COLO668 (cell line): Measurements from ENCODE around the gene TMC5.
"Not testable (repeated sequence)": the region's sequence is repeated elsewhere in the genome, so short reads cannot be mapped to it uniquely, and the experiment has no call there.

Experiments used
- DNase-seq: peaks from one replicate; lab custom pipeline; 2025; ENCODE audit not compliant: unreplicated experiment; lab: John Stamatoyannopoulos, UW

TMC5 gene

GRCh38 chr16:19417640-19418039 lies at the start of gene TMC5:
TSS of gene TMC5 (plus strand) at chr16:19417883. CDS start at chr16:19440039, 22,156 bp downstream.
- DNase-seq, result peak; percentile 68

DNA sequence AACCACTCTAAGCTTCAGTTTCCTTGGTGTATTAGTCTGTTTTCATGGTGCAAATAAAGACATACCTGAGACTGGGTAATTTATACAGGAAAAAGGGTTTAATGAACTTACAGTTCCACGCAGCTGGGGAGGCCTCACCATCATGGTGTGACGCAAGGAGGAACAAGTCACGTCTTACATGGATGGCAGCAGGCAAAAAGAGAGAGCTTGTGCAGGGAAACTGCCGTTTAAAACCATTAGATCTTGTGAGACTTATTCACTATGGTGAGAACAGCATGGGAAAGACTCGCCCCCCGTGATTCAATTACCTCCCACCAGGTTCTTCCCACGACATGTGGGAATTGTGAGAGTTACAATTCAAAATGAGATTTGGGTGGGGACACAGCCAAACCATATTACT lies 45.1 kb upstream of the TMC5 start:
- DNase-seq, result not testable (repeated sequence)

DNA sequence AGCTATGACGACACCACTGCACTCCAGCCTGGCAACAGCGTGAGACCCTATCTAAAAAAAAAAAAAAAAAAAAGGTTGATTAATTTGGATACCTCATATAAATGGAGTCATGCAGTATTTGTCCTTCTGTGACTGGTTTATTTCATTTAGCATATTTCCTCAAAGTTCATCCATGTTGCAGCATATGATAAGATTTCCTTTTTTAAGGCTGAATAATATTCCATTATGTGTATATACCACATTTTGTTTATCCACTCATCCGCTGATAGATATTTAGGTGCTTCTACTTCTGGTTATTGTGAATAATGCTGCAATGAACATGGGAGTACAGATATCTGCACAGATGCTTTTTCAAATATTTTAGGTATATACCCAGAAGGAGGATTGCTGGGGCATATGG lies 43.3 kb upstream of the TMC5 start:
- no peak for DNase-seq

DNA sequence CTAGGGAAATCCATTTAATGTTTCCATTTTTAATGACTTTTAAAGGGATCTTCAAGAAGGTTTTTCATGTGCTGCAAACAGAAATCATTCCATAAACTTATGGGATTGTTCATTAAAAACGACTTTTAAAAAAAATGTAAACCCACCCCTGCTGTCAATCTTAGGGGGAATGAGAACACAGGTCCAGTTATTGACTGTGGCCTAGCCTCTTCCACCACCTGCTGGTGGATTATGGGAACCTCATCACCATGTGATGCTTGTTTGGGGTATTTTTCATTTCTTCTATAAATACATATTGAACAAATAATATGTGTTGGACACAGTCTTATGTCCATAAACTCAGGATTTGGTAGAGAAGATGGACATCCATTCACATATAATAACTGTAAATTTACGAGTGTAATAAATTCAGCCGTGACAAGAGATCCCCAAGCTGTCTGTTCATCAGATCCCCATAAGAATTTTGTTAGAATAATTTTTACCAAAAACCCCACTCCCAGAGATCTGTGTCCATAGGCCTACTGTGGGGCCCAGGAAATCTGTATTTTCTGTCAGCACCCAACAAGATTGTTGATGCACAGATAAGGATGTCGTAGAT lies 42.0 kb upstream of the TMC5 start:
- peak; percentile 44 for DNase-seq

DNA sequence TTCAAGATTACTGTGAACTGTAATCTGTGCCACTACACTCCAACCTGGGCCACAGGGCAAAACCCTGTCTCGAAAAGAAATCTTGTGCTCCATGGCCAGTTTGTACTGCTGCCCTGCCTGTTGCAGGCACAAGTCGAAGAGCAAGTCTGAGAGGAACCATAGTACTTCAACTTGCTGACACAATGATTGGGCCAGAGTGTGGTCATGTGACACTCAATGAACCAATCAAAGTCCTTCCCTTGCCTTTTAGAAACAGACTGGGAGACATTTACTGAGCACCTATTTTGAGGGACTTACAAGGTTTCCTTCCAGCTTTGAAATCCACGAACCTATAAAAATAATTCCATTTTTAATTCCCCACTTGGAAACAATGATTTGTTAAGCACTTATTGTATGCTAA lies 39.8 kb upstream of the TMC5 start:
- DNase-seq, result no peak

DNA sequence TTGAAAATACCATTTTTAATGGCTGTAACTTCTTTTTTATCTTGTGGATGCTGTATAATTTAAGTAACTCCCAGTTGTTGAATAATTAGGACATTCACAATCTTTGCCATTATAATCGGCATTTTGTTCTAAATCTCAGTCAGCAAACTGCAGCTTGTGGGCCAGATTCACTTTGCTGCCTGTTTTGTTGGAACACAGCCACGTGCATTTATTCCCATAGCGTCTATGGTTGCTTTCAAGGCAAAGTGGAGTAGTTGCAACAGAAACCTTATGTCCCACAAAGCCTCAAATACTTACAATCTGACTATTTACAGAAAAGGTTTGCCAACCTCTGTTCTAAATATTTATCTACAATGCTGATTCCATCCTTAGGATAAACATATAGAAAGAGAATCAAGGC lies 39.2 kb upstream of the TMC5 start:
- no peak for DNase-seq

- no peak for DNase-seq
These were observed 37.8 kb upstream of the TMC5 start for GRCh38 chr16:19379838-19380237.

DNA sequence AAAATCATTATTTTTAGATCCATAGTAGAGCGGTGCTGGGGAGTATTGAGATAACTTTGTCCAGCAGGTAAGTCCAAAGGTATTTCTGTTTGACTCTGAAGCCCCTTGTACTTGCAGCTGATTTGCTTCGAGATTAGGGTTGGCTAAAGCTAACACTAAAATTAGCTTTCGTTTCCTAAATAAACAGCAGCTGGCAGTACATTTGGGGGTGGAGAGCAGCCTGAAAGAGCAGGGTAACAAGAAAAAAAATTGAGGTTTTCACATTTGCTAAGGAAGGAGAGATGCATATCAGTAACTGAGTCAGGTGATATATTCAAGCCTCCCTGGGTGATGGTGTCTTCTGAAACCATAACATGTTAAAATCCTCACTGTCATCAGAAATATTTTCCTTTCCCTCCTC lies 37.4 kb upstream of the TMC5 start:
- DNase-seq, result no peak

GRCh38 chr16:19382084-19382801 lies 35.4 kb upstream of the TMC5 start:
- peak; percentile 26 for DNase-seq

GRCh38 chr16:19382887-19383816 lies 34.5 kb upstream of the TMC5 start:
- peak; percentile 79 for DNase-seq

DNA sequence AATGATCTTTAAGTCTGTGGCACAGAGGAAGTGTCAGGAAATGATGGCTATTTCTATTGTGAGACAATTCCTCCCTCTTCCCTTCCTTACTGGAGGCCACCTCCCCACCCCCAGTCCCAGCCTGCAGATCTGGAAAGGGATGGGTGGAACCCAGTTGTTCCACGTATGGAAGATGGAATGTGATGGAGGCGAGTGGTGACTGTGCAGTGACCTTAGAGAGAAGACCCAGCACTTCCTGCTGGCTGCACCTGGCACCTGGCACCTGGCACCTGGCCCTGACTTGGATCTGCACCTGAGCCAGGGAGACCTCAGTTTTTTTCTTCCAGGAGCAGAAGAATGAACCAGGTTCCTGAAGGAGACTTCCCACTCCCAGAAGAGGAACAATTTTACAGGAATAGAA lies 33.0 kb upstream of the TMC5 start:
- peak; percentile 78 for DNase-seq

DNA sequence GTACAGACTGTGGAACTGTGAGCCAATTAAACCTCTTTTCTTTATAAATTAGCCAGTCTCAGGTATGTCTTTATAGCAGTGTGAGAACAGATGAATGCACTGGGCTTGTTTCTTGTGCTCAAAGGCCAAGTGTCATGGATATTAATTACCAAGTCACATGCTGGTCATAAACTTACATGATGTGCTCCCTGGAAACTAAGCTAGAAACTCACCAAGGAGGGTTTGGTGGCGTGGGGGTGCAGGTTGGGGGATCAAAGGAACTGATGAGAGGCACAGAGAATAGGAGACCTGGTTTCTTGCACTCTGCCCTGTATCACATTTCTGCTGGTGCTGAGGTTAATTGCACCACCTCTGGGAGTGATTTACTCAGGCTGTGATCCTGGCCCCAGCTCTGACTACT lies 31.2 kb upstream of the TMC5 start:
- no peak for DNase-seq

DNA sequence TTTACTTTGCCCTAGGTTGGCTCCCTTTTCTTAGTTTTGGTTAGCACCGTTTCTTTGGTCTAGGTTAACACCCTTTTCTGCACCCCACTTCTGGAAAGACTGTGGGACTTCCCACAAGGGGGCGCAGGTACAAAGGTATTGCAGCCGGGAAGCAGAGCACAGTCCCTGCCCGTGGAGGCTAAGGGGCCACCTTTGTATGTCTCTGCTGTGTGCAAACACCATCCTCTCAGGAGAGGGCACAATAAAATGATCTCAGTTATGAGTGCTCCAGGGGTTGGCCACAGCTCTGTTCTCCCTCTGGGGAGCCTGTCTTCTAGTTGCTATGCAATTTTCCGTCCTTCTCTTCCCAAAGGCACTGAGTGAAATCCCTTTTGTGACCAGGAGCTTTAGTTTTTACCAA lies 28.4 kb upstream of the TMC5 start:
- peak; percentile 86 for DNase-seq

- not testable (repeated sequence) for DNase-seq
These were observed 26.4 kb upstream of the TMC5 start for GRCh38 chr16:19391185-19391776.

GRCh38 chr16:19392352-19392751 lies 25.3 kb upstream of the TMC5 start:
- no peak for DNase-seq

GRCh38 chr16:19393226-19394111 lies 24.2 kb upstream of the TMC5 start:
- DNase-seq, result no peak

GRCh38 chr16:19395646-19396267 lies 21.9 kb upstream of the TMC5 start:
- peak; percentile 63 for DNase-seq

DNA sequence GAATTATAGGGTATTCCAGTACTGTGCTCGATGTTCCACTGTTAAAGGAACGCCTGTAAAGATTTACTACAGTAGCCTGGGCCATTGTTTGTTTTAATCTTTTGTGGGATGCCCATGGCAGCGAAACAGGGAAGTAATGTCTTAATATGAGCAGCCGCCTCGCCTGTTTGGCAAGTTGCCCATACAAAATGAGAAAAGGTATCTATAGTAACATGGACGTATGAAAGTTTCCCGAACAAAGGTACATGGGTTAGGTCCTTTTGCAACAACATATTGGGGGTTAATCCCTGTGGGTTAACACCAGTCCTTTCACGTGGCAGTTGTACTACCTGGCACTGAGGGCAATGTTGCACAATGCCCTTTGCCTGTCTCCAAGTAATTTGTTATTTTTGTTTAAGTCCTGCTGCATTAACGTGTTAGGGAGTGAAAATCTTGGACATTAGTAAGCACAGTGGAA lies 21.1 kb upstream of the TMC5 start:
- DNase-seq, result peak; percentile 89

DNA sequence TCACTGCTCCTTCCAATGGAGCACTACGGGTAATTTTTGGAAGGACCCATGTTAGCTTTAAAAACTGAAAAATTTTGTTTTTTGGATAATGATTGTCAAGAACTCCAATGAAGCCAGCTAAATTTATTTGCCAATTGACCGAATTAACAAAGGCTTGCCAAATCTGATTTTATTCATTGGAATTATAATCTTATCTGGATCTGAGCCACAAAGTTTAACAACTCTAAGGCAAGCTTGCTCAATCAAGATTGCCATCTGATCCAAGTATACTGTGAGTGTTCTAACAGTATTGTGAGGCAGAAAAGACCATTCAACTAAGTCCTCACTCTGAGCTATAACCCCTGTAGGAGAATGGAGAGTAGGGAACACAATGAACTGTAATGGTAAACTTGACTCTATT lies 20.3 kb upstream of the TMC5 start:
- DNase-seq, result not testable (repeated sequence)

DNA sequence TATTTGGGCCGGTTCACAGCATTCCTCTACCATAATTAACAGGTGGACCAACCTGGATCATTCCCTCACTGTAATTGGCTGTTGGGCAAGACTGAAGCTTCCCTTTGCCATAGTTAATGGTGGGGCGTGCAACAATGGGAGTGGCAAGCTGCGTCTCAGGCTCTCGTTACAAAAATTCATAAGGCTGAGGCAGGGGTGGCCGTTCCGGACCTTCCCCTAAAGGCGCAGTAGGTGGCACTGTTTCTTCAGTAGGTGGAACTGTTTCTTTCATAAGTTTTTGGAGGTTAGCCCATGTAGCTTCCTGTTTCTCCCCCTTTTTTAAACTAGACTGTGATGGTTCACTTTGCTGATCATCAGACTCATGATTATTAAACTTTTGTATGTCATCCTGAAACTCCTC lies 17.0 kb upstream of the TMC5 start:
- peak; percentile 3 for DNase-seq
